HG03039 (cell line): ENCODE measurements around the gene ZMYND15.

Experiments
- ATAC-seq: cut with Tn5 transposase; IDR thresholded peaks from one replicate; pipeline ENCODE4 v1.9.1; 2021; ENCODE audit warnings: mild to moderate bottlenecking, moderate library complexity; ENCODE audit not compliant: unreplicated experiment

The ZMYND15 gene

DNA sequence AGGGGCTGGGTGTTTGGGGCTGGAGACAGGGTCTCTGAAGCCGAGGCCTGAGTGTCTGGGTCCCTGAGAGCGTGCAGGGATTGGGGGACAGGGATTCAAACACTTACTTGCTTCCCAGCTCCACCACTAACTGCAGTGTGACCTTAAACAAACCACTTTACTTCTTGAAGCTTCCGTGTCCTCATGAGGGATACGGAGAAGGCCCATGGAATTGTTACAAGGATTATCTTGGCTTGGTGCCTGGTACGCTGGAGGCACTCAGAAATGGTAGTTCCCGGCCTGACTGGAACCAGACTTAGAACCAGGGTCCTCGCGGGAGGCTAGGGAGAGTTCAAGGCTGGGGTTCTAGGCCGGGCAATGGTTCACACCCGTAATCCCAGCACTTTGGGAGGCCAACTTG, 3.0 kb downstream of the ZMYND15 start:
- ATAC-seq: no peak

DNA sequence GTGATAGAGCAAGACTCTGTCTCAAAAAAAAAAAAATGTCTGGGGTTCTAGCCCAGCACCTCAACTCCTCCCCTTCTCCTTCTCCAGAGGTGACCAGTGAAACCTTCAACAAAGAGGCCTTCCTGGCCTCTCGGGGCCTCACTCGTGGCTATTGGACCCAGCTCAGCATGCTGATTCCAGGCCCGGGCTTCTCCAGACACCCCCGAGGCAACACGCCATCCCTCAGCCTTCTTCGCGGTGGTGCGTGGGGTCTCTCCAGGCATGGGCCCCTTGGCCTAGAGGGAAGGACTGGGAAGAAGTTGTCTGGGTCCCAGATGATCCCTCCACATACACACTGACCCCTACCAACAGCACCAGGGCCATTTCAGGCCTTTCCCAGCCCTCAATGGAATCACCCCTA, 3.6 kb downstream of the ZMYND15 start:
- ATAC-seq: no peak

DNA sequence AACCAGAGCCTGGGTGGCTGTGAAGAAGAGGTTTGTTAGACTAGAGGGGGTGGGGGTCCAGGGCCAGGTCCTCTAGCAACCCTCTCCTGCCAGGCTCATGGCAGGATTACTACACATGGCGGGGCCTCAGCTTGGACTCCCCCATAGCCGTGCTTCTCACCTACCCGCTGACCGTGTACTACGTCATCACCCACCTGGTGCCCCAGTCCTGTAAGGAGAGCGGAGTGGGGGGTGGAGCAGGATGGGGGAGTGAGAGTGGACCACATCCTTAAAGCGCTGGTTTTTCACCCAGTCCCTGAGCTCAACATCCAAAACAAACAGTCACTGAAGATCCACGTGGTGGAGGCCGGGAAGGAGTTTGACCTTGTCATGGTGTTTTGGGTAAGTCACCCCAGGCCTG, 4.3 kb downstream of the ZMYND15 start:
- ATAC-seq: no peak

DNA sequence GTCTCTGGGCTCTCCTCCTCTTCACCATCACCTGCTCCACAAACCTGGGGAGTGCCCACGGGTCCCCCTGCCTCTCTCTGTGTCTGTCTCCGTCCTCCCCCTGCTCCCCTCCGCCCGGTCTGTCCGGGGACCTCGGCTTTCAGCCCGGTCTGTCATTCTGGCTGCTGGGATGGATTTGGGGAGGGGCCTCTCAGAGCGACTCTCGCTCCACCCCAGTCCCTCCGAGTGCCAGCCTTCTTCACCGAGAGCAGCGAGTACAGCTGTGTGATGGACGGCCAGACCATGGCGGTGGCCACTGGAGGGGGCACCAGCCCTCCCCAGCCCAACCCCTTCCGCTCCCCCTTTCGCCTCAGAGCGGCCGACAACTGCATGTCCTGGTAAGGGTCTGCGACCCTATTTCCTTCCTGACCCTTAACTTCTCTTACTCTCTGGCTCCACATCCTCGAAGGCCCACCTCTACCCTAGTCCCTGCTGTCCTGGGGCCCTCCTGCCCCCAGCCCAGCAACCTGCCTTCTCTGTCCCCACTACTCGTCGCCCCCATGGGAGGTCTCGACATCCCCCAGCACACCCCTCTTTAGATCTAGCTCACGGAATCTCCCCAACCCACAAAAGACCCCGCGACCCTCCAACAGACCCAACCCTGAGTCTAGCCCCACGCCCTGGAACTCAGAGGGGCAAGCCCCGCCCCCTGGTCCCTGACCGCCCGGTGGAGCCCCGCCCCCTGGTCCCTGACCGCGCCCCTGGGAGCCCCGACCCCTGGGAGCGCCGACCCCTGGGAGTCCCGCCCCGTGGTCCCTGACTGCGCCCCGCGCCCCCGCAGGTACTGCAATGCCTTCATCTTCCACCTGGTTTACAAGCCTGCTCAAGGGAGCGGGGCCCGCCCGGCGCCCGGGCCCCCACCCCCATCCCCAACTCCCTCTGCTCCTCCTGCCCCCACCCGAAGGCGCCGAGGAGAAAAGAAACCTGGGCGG, 5.7 kb downstream of the ZMYND15 start:
- ATAC-seq: no peak

DNA sequence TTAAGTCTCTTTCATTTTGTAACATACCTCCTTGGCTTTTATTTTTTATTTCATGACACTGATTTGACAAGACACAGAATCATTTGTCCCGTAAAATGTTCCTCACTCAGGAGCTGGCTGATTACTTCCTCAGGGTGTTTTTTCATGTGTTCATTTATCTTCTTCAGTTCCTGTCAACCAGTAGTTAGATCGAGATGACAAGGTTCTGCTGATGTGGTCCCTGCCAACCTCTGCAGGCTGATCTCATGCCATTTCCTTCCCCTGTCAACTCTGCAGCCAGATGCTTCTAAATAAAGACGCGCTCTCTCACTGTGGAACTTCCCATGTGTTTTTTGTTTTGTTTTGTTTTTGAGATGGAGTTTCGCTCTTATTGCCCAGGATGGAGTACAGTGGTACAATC, 8.2 kb downstream of the ZMYND15 start:
- ATAC-seq: no peak

DNA sequence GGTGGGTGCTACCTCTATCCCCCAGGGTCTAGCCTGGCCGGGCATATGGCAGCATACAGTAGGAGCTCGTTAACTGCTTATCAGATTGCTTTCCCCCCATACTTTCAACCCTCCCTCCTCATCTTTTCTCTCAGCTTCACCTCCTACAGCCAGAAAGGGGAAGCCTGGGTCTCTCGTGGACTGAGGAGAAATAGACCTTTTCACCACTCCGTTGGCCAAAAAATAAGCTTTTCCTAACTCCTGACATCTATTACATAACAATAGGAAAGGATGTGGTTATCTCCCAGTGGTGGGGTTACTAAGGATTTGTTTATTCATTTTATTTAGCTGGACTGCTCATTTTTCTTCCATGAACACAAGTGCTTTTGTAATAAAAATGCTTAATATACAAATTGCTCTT, 9.1 kb downstream of the ZMYND15 start:
- ATAC-seq: no peak

DNA sequence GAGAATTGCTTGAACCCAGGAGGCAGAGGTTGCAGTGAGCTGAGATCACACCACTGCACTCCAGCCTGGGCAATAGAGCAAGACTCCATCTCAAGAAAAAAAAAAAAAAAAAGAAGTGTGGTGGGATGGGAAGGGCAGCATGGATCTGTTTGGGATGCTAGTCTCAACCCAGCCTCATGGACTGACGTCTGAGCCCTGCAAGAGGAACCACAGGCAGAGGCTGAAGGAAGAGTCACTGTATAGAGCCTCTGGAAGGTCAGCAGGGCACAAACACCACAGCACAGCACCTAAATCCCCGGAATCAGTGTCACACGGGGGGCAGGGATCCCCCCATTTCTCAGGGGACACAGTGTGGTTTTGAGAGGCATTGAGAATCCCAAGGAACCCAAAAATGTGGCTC, 11.0 kb downstream of the ZMYND15 start:
- ATAC-seq: no peak

DNA sequence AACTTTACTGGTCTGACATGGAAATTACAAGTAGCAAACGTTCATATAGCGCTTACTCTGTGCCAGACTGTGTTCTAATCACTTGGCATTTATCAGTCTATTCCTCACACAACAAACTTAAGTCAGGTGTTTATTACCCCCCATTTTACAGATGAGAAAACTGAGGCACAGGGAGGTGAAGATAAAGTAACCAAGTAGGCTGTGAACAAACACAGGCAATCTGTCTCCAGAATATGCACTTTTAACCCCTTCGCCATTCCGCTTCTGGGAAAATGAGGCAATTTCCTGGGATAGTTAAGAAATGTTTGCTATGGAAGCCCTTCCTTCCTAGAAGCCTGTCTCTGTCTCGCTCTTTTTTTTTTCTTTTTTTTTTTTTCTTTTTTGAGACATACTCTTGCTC, 12.3 kb downstream of the ZMYND15 start:
- ATAC-seq: no peak

DNA sequence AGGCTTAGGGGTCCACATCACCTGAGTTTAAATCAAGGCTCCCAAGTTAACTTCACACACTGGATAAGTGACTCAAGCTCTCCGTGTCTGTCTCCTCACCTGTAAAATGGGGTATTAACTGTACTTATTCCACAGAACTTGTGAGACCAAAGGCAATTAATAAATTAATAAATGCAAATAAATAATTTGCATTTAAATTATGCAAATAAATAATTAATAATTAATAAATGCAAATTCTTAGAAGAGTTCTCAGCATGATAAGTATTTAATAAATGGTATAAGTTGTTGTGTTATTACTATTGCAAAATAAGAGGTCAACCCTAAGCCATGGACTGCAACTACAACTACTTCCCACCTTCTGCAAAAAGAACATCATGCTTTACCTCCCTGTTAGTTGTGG, 13.8 kb downstream of the ZMYND15 start:
- ATAC-seq: no peak

DNA sequence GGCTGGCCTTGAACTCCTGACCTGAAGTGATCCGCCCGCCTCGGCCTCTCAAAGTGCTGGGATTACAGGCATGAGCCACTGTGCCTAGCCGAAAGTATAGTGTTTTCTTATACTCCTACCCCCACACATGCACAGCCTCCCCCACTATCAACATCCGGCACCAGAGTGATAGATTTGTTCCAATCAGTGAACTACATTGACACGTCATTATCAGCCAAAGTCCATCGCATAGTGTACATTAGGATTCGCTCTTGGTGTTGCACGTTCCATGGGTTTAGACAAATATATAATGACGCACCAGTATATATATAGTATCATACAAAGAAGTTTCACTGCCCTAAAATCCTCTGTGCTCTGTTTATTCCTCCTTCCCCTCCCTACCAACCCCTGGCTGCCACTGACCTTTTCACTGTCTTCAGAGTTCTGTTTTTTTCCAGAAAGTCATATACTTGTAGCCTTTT, 20.2 kb downstream of the ZMYND15 start:
- no peak for ATAC-seq

DNA sequence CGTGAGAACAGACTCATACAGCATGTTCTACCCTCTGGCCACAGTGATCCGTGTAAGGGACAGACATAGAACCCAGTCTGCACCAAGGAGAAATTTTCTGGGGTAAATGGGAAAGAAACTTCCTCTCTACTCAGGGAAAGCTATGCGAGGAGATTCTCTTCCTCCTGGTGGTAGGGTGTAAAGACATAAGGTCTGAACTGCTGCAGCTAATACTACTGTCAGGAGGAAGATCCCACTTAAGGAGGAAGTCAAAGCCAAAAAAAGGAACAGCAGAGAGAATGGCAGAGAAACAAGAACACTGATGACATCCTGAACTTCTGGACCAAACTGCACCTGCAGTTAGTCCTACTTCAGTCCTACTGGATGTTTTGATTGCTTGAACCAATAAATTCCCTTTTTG, 25.0 kb downstream of the ZMYND15 start:
- no peak for ATAC-seq

DNA sequence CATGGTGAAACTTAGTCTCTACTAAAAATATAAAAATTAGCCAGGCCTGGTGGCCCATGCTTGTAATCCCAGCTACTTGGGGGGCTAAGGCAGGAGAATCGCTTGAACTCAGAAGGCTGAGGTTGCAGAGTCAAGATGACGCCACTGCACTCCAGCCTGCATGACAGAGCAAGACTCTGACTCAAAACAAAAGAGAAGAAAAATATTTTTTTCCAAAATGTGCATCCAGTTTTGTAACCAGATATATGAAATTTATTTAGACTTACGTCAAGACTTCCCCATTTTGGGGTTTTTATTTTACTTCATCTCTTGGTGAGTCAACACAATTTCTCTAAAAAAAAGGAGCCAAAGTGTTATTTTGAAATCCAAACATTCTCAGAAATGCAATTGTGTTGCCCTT, 26.6 kb downstream of the ZMYND15 start:
- ATAC-seq: no peak

DNA sequence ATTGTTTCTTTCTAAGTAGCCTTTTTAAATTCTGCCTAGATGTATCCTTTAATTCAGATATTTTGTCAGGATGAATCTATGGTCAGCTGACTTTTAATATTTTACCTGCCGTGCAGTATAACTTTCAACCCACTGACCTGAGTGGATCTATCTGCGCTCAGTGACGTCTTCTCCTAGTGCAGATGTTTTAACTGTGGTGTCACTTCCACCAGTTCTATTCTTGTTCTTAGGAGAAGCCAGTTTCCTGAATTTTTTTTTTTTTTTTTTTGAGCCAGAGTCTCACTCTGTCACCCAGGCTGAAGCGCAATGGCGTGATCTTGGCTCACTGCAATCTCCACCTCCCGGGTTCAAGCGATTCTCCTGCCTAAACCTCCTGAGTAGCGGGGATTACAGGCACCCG, 27.1 kb downstream of the ZMYND15 start:
- ATAC-seq: no peak

DNA sequence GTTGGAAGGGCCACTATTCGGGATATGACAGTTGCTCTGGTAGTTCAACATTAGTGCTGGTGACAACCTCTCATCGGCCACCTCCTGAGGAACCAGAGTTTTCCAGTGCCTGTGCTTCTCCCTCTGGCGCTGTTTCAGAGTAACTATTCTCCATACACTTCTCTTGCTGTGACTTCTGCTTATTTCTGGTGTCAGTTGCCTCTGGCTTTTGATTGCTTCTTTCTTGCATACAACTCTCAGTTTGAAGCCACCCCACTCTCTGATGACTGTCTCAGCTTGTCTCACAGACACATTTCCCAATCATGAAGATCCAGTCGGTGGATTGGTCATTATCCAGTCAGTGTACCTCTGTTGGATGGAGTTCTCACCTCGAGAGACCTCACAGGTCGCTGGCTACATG, 28.7 kb downstream of the ZMYND15 start:
- no peak for ATAC-seq

DNA sequence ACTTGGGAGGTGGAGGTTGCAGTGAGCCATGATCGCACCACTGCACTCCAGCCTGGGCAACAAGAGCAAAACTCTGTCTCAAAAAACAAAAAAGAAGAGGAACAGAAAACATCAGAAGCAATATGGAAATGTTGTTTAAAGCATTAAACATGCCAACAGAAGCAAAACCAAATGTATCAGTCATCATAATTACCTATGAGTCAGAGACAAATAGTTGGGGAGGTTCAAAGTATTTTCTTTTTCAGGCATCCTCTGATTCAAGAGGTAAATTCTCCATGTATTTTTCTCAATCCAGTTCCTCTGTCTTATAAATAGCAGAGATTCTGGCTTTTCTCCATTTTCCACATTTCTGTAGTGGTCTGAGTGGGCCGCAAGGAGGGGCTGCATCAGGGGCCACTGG, 30.0 kb downstream of the ZMYND15 start:
- ATAC-seq: no peak

DNA sequence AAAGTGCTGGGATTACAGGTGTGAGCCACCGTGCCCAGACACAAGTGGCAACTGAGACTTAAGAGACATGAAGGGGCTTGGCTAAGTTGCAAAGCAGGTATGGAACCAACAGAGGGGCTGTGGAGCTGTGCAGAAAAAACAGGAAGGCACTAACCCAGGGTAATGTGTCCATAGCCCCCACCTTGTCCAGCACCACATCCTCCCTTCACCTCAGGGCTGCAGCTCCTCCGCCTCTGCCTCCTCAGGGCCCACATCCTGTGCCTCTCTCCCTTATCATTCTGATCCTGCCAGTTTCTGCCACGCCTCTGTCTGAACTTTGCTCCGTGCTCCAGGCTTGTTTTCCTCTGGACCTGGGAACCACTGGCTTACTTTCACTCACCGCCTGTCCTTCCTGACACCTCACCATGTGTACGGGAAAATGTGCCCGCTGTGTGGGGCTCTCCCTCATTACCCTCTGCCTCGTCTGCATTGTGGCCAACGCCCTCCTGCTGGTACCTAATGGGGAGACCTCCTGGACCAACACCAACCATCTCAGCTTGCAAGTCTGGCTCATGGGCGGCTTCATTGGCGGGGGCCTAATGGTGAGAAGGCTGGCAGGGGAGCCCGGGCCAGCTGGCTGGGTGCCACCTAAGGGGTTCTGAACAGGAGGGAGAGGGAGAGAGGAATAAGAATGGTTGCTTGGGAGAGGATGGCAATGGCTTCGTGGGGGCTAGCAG, 32.0 kb downstream of the ZMYND15 start, which contains the start of gene TM4SF5:
Gene TM4SF5, plus strand, starts transcription at position 368 of the 716 bp plus-strand sequence. Its CDS starts 37 bp downstream, at position 405.
- ATAC-seq: no peak

DNA sequence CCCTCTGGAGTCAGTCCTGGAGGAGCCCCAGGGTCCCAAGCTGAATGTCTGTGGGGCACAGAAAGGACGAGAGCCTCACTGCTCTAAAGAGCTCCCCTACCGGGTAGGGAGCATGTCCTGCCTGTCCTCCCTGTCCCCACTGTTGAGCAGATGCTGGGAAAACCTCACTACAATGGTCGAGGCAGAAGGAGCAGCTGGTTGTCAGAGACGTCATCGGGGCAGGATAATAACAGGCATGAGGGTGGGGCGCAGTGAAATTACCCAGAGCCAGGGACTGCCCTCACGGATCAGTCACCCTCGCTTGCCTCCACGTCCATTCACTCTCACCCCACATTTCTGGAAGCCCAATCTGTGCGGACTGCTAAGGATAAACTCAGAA, 32.6 kb downstream of the ZMYND15 start:
- no peak for ATAC-seq

DNA sequence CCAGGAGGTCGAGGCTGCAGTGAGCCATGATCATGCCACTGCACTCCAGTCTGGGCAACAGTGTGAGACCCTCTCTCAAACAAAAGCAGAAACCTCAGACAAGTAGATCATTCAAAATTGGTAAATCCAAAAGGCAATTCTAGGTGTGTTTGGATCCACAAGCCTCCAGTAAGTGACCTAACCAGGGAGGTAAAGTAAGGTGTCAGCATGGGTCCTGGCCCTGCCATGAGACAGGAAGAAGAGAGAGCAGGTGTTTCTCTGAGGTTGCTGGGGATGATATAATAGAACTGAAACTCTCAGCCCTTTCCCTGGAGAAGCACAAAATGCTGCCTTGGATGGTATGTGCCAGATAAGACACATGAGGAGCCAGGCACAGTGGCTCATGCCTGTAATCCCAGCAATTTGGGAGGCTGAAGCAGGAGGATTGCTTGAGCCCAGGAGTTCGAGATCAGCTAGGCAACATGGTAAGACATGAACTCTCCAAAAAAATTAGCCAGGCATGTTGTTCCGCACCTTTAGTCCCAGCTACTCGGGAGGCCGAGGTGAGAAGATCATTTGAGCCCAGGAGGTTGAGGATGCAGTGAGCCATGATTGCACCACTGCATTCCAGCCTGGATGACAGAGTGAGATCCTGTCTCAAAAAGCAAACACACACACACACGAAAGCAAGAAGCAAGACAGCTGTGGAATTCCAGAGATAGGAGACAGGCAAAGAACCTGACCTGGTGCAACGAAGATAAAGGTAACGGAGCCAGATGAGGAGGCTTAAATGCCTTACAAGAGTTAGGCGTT, 38.5 kb downstream of the ZMYND15 start:
- no peak for ATAC-seq

DNA sequence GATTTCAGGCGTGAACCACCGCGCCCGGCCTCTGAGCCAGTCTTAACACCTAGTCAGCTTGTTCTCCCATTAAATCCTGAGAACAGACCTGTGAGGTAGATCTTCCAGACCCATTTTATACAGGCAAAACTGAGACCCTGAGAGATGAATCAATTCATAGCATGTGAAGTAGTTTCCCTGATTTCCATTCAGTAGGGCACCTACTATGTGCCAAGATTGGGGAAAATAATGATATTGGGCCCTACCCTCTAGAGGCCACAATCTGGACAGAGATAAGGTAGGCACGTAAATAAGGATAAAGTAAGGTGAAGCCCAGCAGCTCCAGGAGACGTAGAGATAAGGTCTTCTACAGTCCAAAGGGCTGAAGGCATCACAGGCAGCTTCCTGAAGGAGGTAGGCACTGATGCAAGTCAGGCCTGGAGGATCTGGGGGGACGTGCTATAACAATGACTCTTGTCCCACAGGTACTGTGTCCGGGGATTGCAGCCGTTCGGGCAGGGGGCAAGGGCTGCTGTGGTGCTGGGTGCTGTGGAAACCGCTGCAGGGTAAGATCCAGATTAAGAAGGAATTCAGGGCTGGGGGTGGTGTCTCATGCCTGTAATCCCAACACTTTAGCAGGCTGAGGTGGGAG, 40.8 kb downstream of the ZMYND15 start:
- no peak for ATAC-seq

DNA sequence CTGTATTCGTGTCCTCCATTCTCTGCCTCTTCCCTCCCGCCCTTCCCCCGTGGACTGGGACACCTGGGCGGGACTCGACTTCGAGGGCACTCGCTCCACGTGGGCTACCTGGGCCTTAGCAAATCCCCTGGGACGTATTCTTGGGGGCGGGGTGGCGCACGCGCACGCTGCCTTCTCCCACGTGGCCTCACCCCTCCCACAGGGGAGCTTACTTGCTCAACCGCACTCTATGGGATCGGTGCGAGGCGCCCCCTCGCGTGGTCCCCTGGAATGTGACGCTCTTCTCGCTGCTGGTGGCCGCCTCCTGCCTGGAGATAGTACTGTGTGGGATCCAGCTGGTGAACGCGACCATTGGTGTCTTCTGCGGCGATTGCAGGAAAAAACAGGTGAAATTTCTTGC, 43.0 kb downstream of the ZMYND15 start:
- ATAC-seq: no peak
